ENCODE results near the gene DHRS1. TPM values are rescaled to one million over a fixed set of nuclear protein-coding genes. Genes with fewer than 3 reads are reported as not detected.

Gene DHRS1
- total RNA-seq, 1 experiment from 2014 or later, result 41.4 TPM

GRCh38 chr14:24339284-24340151 is 39.9 kb upstream of the DHRS1 start, which contains the start of gene RIPK3:
RIPK3 (minus strand) TSS chr14:24339991; CDS start chr14:24339826, 165 bp downstream.
- Histone ChIP-seq H2AFZ (no peak within 1 kb of the TSS), H3K27ac (no peak within 1 kb of the TSS), H3F3A (ENCODE audit: insufficient read depth, low read depth) (no peaks in the 10 kb centered on the region), H3K36me3 (ENCODE audit: low read depth) (no peaks in the 10 kb centered on the region), H3K79me2 (ENCODE audit: low read depth) (no peaks in the 10 kb centered on the region), H3K9me2 (ENCODE audit: insufficient read depth) (no peaks in the 10 kb centered on the region), H3K27me3 (ENCODE audit: insufficient read depth, low read depth) (no peaks in the 10 kb centered on the region), H3K4me2 (no peak within 1 kb of the TSS), H3K9me3 (ENCODE audit: insufficient read depth, low read depth) (no peaks in the 10 kb centered on the region), H3K4me1 (replicated peaks; ENCODE audit: insufficient read depth) (no peaks in the 10 kb centered on the region; the same call in 1 of the 2 replicates), H3K4me3 (no peak within 1 kb of the TSS), H4K20me1 (ENCODE audit: insufficient read depth) (no peaks in the 10 kb centered on the region)
- BruUV-seq (replicated peaks), result TSS peak; percentile 63
- DNase-seq, result peak in 1 of 2 experiments; percentile 30
- TF ChIP-seq CTCF (conservative IDR thresholded peaks at IDR 0.05), result no peak
- TF ChIP-seq EZH2 (IDR thresholded peaks at IDR 0.05; ENCODE audit: low read depth), result no peak
- CTCF ChIA-PET, result no interaction called here
- POLR2A ChIA-PET (ENCODE audit: unreplicated experiment), result interaction anchor here (0.5 to 0.6 kb wide), 3 partner anchors 9 to 334 kb away, joined by 3 to 9 read pairs (median 4); partner anchors contain the start of gene KHNYN
- intact Hi-C loops (cut with micrococcal nuclease; ENCODE audit: unreplicated experiment), result no loop called here

GRCh38 chr14:24338843-24339242 is 39.3 kb upstream of the DHRS1 start:
- Histone ChIP-seq H3K27ac (no peak overlapping the region), H3K4me3 (no peak overlapping the region), H3F3A (ENCODE audit: insufficient read depth, low read depth) (no peaks in the 10 kb centered on the region), H3K4me2 (no peak overlapping the region), H2AFZ (no peak overlapping the region), H3K27me3 (ENCODE audit: insufficient read depth, low read depth) (no peaks in the 10 kb centered on the region), H3K9me3 (ENCODE audit: insufficient read depth, low read depth) (no peaks in the 10 kb centered on the region), H3K9me2 (ENCODE audit: insufficient read depth) (no peaks in the 10 kb centered on the region), H4K20me1 (ENCODE audit: insufficient read depth) (no peaks in the 10 kb centered on the region), H3K4me1 (replicated peaks; ENCODE audit: insufficient read depth) (peaks cover 2% of the 10 kb centered on the region; the same call in 1 of the 2 replicates), H3K36me3 (ENCODE audit: low read depth) (no peaks in the 10 kb centered on the region), H3K79me2 (ENCODE audit: low read depth) (no peaks in the 10 kb centered on the region)
- intact Hi-C loops (cut with micrococcal nuclease; ENCODE audit: unreplicated experiment), result no loop called here
- no TSS peak for BruUV-seq (replicated peaks)
- DNase-seq, result no peak
- ChIA-PET CTCF (no interaction called here), POLR2A (ENCODE audit: unreplicated experiment) (no interaction called here)
- no peak for TF ChIP-seq EZH2 (IDR thresholded peaks at IDR 0.05; ENCODE audit: low read depth)
- TF ChIP-seq CTCF (conservative IDR thresholded peaks at IDR 0.05), result no peak

GRCh38 chr14:24337824-24338175 is 38.2 kb upstream of the DHRS1 start:
- Histone ChIP-seq H3K27ac (no peak overlapping the region), H3K4me1 (replicated peaks; ENCODE audit: insufficient read depth) (peaks cover 3% of the 10 kb centered on the region; the same call in 1 of the 2 replicates), H3K9me2 (ENCODE audit: insufficient read depth) (no peaks in the 10 kb centered on the region), H3K79me2 (ENCODE audit: low read depth) (no peaks in the 10 kb centered on the region), H2AFZ (no peak overlapping the region), H3K36me3 (ENCODE audit: low read depth) (no peaks in the 10 kb centered on the region), H3K9me3 (ENCODE audit: insufficient read depth, low read depth) (no peaks in the 10 kb centered on the region), H3K27me3 (ENCODE audit: insufficient read depth, low read depth) (no peaks in the 10 kb centered on the region), H4K20me1 (ENCODE audit: insufficient read depth) (no peaks in the 10 kb centered on the region), H3K4me2 (no peak overlapping the region), H3F3A (ENCODE audit: insufficient read depth, low read depth) (no peaks in the 10 kb centered on the region), H3K4me3 (no peak overlapping the region)
- intact Hi-C loops (cut with micrococcal nuclease; ENCODE audit: unreplicated experiment), result no loop called here
- TF ChIP-seq EZH2 (IDR thresholded peaks at IDR 0.05; ENCODE audit: low read depth) (no peak), CTCF (conservative IDR thresholded peaks at IDR 0.05) (no peak)
- DNase-seq, result no peak
- no TSS peak for BruUV-seq (replicated peaks)
- CTCF ChIA-PET, result no interaction called here
- POLR2A ChIA-PET (ENCODE audit: unreplicated experiment), result no interaction called here

Measured in PC-9 (cell line).